ENCODE measurements around the gene CCDC177.

GRCh38 chr14:69537900-69538299 lies 36.8 kb downstream of the CCDC177 start:
- TF ChIP-seq EZH2 (IDR thresholded peaks at IDR 0.05; ENCODE audit: insufficient read depth, poor library complexity, severe bottlenecking): no peak
- TF ChIP-seq EZH2phosphoT487 (IDR thresholded peaks at IDR 0.05; ENCODE audit: insufficient read depth, low read depth): no peak
